GM18511 (cell line): ENCODE results near the gene GBX2.

ENCODE experiments used
- ATAC-seq: cut with Tn5 transposase; IDR thresholded peaks from one replicate; pipeline ENCODE4 v1.9.1; 2021; ENCODE audit warnings: mild to moderate bottlenecking, moderate library complexity; ENCODE audit not compliant: unreplicated experiment

Gene GBX2

GRCh38 chr2:236168110-236169080 lies at the start of gene GBX2:
GBX2 (minus strand) TSS chr2:236168386; CDS start chr2:236167971, 415 bp downstream.
- no peak for ATAC-seq

GRCh38 chr2:236217926-236218325 lies 49.7 kb upstream of the GBX2 start:
- no peak for ATAC-seq

GRCh38 chr2:236216711-236217110 lies 48.5 kb upstream of the GBX2 start:
- no peak for ATAC-seq

- ATAC-seq, result no peak
These were observed 47.7 kb upstream of the GBX2 start for GRCh38 chr2:236215761-236216333.

- ATAC-seq, result no peak
These were observed 47.0 kb upstream of the GBX2 start for GRCh38 chr2:236215196-236215595.

- no peak for ATAC-seq
These were observed 46.3 kb upstream of the GBX2 start for GRCh38 chr2:236214376-236214995.

GRCh38 chr2:236211296-236211695 lies 43.1 kb upstream of the GBX2 start:
- no peak for ATAC-seq

GRCh38 chr2:236210536-236210935 lies 42.4 kb upstream of the GBX2 start:
- no peak for ATAC-seq

- ATAC-seq, result no peak
These were observed 41.8 kb upstream of the GBX2 start for GRCh38 chr2:236209996-236210395.

- no peak for ATAC-seq
These were observed 41.3 kb upstream of the GBX2 start for GRCh38 chr2:236209535-236209934.

- ATAC-seq, result no peak
These were observed 40.1 kb upstream of the GBX2 start for GRCh38 chr2:236208019-236208926.

- no peak for ATAC-seq
These were observed 39.3 kb upstream of the GBX2 start for GRCh38 chr2:236207472-236207871.

GRCh38 chr2:236205867-236206645 lies 37.9 kb upstream of the GBX2 start:
- ATAC-seq, result no peak

GRCh38 chr2:236204953-236205352 lies 36.8 kb upstream of the GBX2 start:
- no peak for ATAC-seq

- ATAC-seq, result no peak
These were observed 32.2 kb upstream of the GBX2 start for GRCh38 chr2:236200378-236200777.

- ATAC-seq, result no peak
These were observed 28.2 kb upstream of the GBX2 start for GRCh38 chr2:236196366-236196765.

GRCh38 chr2:236195726-236196125 lies 27.5 kb upstream of the GBX2 start:
- no peak for ATAC-seq

GRCh38 chr2:236194786-236195185 lies 26.6 kb upstream of the GBX2 start:
- ATAC-seq, result no peak

GRCh38 chr2:236193026-236193425 lies 24.8 kb upstream of the GBX2 start:
- no peak for ATAC-seq

- no peak for ATAC-seq
These were observed 22.5 kb upstream of the GBX2 start for GRCh38 chr2:236190674-236191073.
